Liver (tissue), 9 donors: ENCODE data around the gene VPS39. TPM values are rescaled to one million over a fixed set of nuclear protein-coding genes. Genes with fewer than 3 reads are reported as not detected.

ENCODE experiments used
- DNase-seq: peaks from one replicate; pipeline ENCODE4 v3.0.0-alpha.2; 2017; ENCODE audit warnings: low spot score
- H3K27ac ChIP-seq, 2 donors: one replicate each; pipeline ENCODE4 v1.7.0; 2013; ENCODE audit warnings: inconsistent platforms in 2 of 2, low read length in 2 of 2, control low read depth in 1 of 2, low read depth in 1 of 2, mild to moderate bottlenecking in 1 of 2
- H3K27me3 ChIP-seq, 4 donors: one replicate each; pipeline versions ENCODE4 v1.6.1 to v1.7.0; 2013; ENCODE audit warnings: low read length in 3 of 4, inconsistent platforms in 1 of 4, mild to moderate bottlenecking in 1 of 4, moderate library complexity in 1 of 4; ENCODE audit not compliant: control insufficient read depth in 4 of 4, insufficient read depth in 4 of 4
- H3K36me3 ChIP-seq, 4 donors: one replicate each; pipeline versions ENCODE4 v1.6.1 to v1.7.0; 2013; ENCODE audit warnings: low read length in 3 of 4, mild to moderate bottlenecking in 3 of 4, low read depth in 1 of 4, moderate library complexity in 1 of 4; ENCODE audit not compliant: control insufficient read depth in 4 of 4, insufficient read depth in 3 of 4
- H3K4me1 ChIP-seq, 4 donors: one replicate each; pipeline versions ENCODE4 v1.6.1 to v1.7.0; 2013; ENCODE audit warnings: low read length in 3 of 4, mild to moderate bottlenecking in 3 of 4, moderate library complexity in 1 of 4; ENCODE audit not compliant: control insufficient read depth in 4 of 4, insufficient read depth in 4 of 4
- H3K4me3 ChIP-seq, 3 donors: one replicate each; pipeline versions ENCODE4 v1.6.1 to v1.7.0; 2013; ENCODE audit warnings: low read length in 3 of 3, control low read depth in 1 of 3, low read depth in 1 of 3, mild to moderate bottlenecking in 1 of 3
- H3K9ac ChIP-seq, 2 donors: one replicate each; pipeline ENCODE4 v1.7.0; 2013; ENCODE audit warnings: low read length in 2 of 2, mild to moderate bottlenecking in 2 of 2, moderate library complexity in 2 of 2, control low read depth in 1 of 2, low read depth in 1 of 2
- H3K9me3 ChIP-seq, 4 donors: one replicate each; pipeline versions ENCODE4 v1.6.1 to v1.7.0; 2013; ENCODE audit warnings: low read length in 3 of 4; ENCODE audit not compliant: control insufficient read depth in 4 of 4
- ATF3 ChIP-seq: IDR thresholded peaks from 2 replicates; pipeline ENCODE4 v1.6.1; 2016; ENCODE audit warnings: antibody characterized with exemption
- CTCF ChIP-seq: fragments of 150-350 bp; IDR thresholded peaks from 2 replicates; pipeline ENCODE4 v1.5.1; 2017; ENCODE audit warnings: improper control_type of control experiment, low read depth, low read length; ENCODE audit not compliant: missing input control
- EGR1 ChIP-seq, 2 donors: IDR thresholded peaks; 2 replicates each; pipeline ENCODE4 v1.6.1; 2016 to 2018; ENCODE audit warnings: antibody characterized with exemption in 2 of 2, low read depth in 2 of 2
- FOXA1 ChIP-seq: IDR thresholded peaks from 2 replicates; pipeline ENCODE4 v1.6.1; 2016; ENCODE audit warnings: antibody characterized with exemption
- FOXA2 ChIP-seq: IDR thresholded peaks from 2 replicates; pipeline ENCODE4 v1.6.1; 2016; ENCODE audit warnings: antibody characterized with exemption
- GABPA ChIP-seq, 2 donors: IDR thresholded peaks in 1 of 2; conservative IDR thresholded peaks in 1 of 2; 2 replicates each; pipeline ENCODE4 v1.6.1; 2016; ENCODE audit warnings: antibody characterized with exemption in 2 of 2, mild to moderate bottlenecking in 1 of 2, moderate library complexity in 1 of 2
- HNF4A ChIP-seq, 2 donors: conservative IDR thresholded peaks; 2 replicates each; pipeline ENCODE4 v1.6.1; 2016; ENCODE audit warnings: antibody characterized with exemption in 2 of 2, mild to moderate bottlenecking in 2 of 2
- HNF4G ChIP-seq: IDR thresholded peaks from 2 replicates; pipeline ENCODE4 v1.6.1; 2016; ENCODE audit warnings: antibody characterized with exemption
- JUND ChIP-seq, 2 donors: IDR thresholded peaks; 2 replicates each; pipeline ENCODE4 v1.6.1; 2016; ENCODE audit warnings: antibody characterized with exemption in 2 of 2
- MAX ChIP-seq: IDR thresholded peaks from 2 replicates; pipeline ENCODE4 v1.6.1; 2016; ENCODE audit warnings: antibody characterized with exemption
- NR2F2 ChIP-seq: IDR thresholded peaks from 2 replicates; pipeline ENCODE4 v1.6.1; 2016; ENCODE audit warnings: antibody characterized with exemption
- RAD21 ChIP-seq, 2 donors: IDR thresholded peaks; 2 replicates each; pipeline ENCODE4 v1.6.1; 2016; ENCODE audit warnings: antibody characterized with exemption in 2 of 2, mild to moderate bottlenecking in 2 of 2
- REST ChIP-seq: IDR thresholded peaks from 2 replicates; pipeline ENCODE4 v1.6.1; 2016; ENCODE audit warnings: antibody characterized with exemption, mild to moderate bottlenecking
- RXRA ChIP-seq, 2 donors: IDR thresholded peaks; 2 replicates each; pipeline ENCODE4 v1.6.1; 2017 to 2018; ENCODE audit warnings: antibody characterized with exemption in 2 of 2, mild to moderate bottlenecking in 1 of 2
- SP1 ChIP-seq: IDR thresholded peaks from 2 replicates; pipeline ENCODE4 v1.6.1; 2018; ENCODE audit warnings: antibody characterized with exemption, mild to moderate bottlenecking
- TAF1 ChIP-seq: conservative IDR thresholded peaks from 2 replicates; pipeline ENCODE4 v1.6.1; 2016; ENCODE audit warnings: antibody characterized with exemption, mild to moderate bottlenecking
- YY1 ChIP-seq: IDR thresholded peaks from 2 replicates; pipeline ENCODE4 v1.6.1; 2016; ENCODE audit warnings: antibody characterized with exemption, mild to moderate bottlenecking
- ZBTB33 ChIP-seq: IDR thresholded peaks from 2 replicates; pipeline ENCODE4 v1.6.1; 2016; ENCODE audit warnings: antibody characterized with exemption
- WGBS: extraction: QIAGEN DNeasy Blood & Tissue Kit; methylation state at CpG from one replicate; pipeline ENCODE4 v1.1.7; 2013; 5-methylcytosine and 5-hydroxymethylcytosine counted together
- polyA plus RNA-seq, 2 donors: library from polyadenylated mRNA; stranded (reverse) in 1 of 2; unstranded in 1 of 2; fragments of 200-250 nt in 1 of 2; fragments of >200 nt in 1 of 2; fragmentation: Nextera tagmentation in 1 of 2; extraction: Ambion mirVana in 1 of 2; gene quantifications; one replicate each; pipeline versions ENCODE4 v1.2.1 to v1.2.3, GENCODE V29; 2013 to 2015
- total RNA-seq, 2 donors: library from RNA; depleted of rRNA; stranded (reverse); fragments of >200 nt; gene quantifications; one replicate each; pipeline ENCODE4 v1.2.3, GENCODE V29; 2014
- donor health status: healthy.
- donor health status: healthy.
- donor health status: healthy.
- donor health status: healthy.
- donor health status: healthy.

Gene VPS39
- total and polyA plus RNA-seq, 4 donors = 11.1 to 41.2 (median 16.8) TPM

GRCh38 chr15:42182328-42182886 is 25.7 kb downstream of the VPS39 start:
- TF ChIP-seq CTCF = no peak
- WGBS = 93% methylated on average over 6 of the region's 6 CpGs
- no peaks in the 10 kb centered on the region for H3K9me3 ChIP-seq
- H3K27ac ChIP-seq = no peak overlapping the region
- H3K9ac ChIP-seq = no peak overlapping the region
- no peaks in the 10 kb centered on the region for H3K27me3 ChIP-seq
- H3K4me3 ChIP-seq = no peak overlapping the region
- DNase-seq = no peak
- H3K36me3 ChIP-seq = peaks cover 8 to 57% (median 50%) of the 10 kb centered on the region in 4 donors
- H3K4me1 ChIP-seq = peaks cover 0 to 4% (median 2%) of the 10 kb centered on the region in 4 donors

- no peak overlapping the region for H3K4me3 ChIP-seq
- no peaks in the 10 kb centered on the region for H3K4me1 ChIP-seq
- no peak overlapping the region for H3K9ac ChIP-seq
- H3K27ac ChIP-seq = no peak overlapping the region
- 84% methylated on average over 2 of the region's 2 CpGs for whole genome bisulfite sequencing
- no peaks in the 10 kb centered on the region for H3K9me3 ChIP-seq
- peaks cover 16 to 60% (median 48%) of the 10 kb centered on the region in 4 donors for H3K36me3 ChIP-seq
- no peak for DNase-seq
- no peaks in the 10 kb centered on the region for H3K27me3 ChIP-seq
- TF ChIP-seq NR2F2 (no peak), EGR1 (IDR thresholded peaks at IDR 0.05; ENCODE audit: low read depth in 2 of 2) (no peak), RAD21 (IDR thresholded peaks at IDR 0.05) (no peak), MAX (no peak), GABPA (IDR thresholded peaks at IDR 0.05 in 1 of 2, conservative IDR thresholded peaks at IDR 0.05 in 1 of 2) (no peak), CTCF (no peak), HNF4A (conservative IDR thresholded peaks at IDR 0.05) (no peak), HNF4G (no peak), FOXA1 (no peak), JUND (IDR thresholded peaks at IDR 0.05) (no peak), REST (no peak), ZBTB33 (no peak), YY1 (no peak), ATF3 (no peak), TAF1 (no peak), RXRA (IDR thresholded peaks at IDR 0.05) (no peak), SP1 (no peak), FOXA2 (no peak)
These were observed 30.0 kb downstream of the VPS39 start for GRCh38 chr15:42178056-42178455.
